ENCODE measurements around the gene USE1.
A peak's percentile ranks its signal among the peaks of the same experiment; 100 is the strongest.

USE1 gene

DNA sequence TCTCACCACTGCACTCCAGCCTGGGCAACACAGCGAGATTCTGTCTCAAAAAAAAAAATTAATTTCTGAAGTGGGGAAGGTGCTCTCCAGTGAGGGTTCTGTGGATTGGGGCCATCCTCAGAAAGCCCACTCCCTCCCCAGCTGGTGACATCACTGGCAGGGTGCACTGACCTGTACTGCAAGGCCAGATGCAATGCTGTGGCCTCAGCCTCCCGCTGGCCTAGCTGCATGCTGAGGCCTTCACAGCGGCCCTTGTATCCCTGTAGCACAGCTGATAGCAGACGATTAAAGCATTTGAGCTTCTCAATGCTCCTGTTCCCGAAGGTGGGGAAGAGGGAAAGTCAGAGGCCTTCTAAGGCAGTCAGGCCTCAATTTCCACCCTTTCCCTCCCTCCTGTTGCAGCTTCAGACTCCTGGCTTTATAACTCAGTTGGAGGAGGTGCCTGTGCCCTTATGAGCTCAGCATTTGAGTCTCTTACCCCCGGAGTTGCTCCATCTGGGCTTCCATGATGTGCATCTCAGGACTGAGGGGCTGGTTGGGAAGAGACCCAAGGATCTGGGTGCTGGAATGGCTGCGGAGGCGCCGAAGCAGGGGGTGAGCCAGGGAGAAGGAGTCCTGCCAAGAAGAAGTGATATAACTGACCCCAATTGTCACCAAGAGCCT is 44.1 kb downstream of the USE1 start:
- no peak for DNase-seq (ENCODE audit: low read depth)

DNA sequence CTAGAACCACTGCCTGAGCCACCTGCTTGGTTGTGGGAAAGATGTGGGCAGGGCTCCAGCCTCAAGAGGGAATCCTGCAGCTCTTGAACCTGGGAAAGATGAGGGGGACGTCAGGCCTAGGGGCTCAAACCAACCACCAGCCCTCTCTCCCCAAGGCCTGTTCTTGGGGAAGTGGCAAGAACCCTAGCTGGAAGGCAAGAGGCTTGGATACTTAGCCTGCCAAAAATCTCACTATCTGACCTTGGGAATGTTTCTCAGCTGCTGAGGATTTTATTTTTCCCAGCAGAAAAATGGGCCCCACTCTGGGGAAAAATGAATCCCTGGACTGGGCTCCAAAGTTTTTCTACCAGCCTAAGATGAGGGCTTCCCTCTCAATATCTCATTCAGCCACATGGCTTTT is 44.8 kb downstream of the USE1 start:
- DNase-seq (ENCODE audit: low read depth): no peak

DNA sequence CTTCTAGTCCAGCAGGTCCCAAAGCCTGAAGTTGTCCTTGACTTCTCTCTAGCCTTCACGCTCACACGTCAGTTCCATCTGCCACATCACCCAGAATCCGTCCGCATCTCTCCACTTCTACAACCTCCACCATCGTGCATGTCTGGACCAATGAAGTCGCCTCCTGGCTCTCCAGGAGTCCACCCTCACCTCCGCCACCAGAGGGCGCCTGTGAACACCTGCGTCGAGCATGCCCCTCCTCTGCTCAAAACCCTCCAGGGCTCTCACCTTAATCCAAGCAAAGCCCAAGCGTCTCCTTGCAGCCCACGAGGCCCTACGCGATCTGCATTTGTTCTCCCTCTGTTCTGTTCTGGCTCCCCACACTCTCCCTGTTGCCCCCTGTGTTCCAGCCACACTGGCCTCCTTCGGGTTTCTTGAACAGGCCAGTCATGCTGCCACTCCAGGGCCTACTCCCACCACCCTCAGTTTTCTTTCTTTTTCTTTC is 45.7 kb downstream of the USE1 start:
- peak; percentile 85 for DNase-seq (ENCODE audit: low read depth)

DNA sequence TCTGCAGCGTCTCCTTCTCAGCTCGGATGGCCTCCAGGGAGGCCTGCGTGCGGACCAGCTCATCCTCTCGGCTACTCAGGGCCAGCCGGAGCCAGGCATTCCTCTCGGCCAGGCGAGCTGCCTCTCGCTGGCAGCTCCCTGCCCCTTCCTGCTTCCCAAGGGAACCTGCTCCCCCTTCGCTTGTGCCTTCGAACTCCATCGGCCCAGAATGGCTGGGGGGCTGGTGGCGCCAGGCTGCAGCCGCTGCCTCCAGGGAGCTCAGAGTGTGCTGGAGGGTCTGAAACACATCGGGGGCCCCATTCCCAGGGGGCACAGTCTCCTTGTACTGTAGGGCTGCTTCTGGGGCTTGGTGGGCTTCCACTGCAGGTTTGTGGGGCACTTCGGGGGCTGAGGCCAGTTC is 47.4 kb downstream of the USE1 start:
- no peak for DNase-seq (ENCODE audit: low read depth)

DNA sequence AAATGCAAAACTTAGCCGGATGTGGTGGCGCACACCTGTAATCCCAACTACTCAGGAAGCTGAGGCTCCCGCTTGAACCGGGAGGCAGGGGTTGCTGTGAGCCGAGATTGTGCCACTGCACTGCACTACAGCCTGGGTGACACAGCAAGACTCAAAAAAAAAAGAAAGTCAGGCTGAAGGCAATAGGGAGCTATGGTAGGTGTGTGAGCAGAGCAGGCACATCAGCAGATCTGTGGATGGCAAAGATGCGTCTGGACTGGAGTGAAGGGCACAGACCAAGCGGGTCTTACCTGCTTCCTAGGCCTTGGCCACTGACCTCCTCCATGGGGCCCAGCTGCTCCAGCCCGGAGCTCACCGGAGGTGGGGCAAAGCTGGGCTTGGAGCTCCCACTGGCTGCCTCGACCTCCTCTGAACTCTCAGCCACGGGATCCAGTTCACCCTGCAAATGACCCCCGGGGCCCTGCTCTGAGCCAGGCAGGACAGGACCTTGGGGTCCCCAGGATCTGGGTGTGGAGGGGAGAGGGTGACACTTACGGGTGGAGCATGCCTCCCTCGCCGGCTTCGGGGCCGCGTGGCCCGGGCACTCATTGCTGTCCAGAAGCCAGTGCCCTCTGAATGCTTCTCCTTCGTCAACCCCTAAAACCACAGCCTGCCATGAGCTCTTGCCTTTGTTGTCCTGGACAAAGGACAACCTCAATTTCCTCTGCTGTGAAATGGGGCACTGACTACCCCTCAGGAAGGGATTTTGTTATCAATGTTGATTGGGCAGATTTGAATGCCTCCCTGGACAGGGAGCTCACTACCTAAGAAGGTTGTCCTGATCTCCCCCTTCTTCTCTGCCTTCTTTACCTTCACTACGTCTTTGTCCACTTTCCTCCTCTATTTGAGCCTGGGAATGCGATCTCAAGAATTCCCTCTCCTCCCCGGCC is 48.8 kb downstream of the USE1 start:
- no peak for DNase-seq (ENCODE audit: low read depth)

DNA sequence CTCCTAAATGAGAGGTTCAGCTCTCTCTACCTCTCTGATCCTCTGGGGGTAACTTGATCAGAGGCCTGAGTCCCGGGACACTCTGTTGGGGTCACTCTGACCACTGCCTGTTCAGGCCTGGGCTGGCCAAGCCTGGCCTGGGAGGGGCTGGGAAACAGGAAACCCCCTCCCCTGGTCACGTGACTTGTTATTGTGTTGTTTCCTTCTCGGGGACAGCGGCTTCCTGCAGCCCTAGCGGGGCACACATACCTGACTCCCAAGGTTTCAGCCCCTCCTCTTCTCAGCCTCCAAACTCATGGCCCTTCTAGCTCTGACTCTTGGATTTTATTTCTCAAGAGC is 49.5 kb downstream of the USE1 start, which contains the start of gene USHBP1:
Gene USHBP1, minus strand, starts transcription at position 105 of the 339 bp plus-strand sequence. CDS start 446 bp downstream, outside the sequence.
- no peak for DNase-seq (ENCODE audit: low read depth)

DNA sequence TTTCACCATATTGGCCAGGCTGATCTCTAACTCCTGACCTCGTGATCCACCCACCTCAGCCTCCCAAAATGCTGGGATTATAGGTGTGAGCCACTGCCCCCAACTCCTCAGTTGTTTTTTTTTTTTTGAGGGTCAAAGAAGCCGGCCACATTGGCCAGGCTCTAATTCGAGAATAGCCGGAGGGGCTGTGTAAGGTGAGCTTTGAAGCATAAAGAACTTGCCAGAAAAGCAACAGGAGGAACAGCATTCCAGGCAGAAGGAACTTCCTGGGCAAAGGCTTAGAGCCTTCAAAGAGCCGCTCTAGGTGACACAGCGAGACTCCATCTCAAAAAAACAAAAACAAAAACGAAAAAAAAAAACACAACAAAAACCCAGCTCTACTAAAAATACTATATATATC is 50.9 kb downstream of the USE1 start:
- DNase-seq (ENCODE audit: low read depth): no peak

DNA sequence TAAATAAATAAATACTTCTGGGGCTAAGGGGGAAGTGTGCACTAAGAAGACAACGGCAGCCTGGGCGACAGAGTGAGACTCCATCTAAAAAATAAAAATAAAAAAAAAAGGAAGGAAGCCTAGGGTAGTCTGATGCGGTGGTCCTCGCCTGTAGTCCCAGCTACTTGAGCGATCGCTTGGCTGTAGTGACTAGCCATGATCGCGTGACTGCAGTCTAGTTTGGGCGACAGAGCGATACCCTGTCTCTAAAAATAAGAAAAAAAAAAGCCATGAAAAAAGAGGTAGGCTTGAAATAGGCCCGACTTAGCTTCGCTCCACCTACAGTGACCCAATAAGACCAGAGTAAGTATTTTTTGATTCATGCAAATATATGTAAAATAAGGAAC is 51.4 kb downstream of the USE1 start:
- peak; percentile 8 for DNase-seq (ENCODE audit: low read depth)

DNA sequence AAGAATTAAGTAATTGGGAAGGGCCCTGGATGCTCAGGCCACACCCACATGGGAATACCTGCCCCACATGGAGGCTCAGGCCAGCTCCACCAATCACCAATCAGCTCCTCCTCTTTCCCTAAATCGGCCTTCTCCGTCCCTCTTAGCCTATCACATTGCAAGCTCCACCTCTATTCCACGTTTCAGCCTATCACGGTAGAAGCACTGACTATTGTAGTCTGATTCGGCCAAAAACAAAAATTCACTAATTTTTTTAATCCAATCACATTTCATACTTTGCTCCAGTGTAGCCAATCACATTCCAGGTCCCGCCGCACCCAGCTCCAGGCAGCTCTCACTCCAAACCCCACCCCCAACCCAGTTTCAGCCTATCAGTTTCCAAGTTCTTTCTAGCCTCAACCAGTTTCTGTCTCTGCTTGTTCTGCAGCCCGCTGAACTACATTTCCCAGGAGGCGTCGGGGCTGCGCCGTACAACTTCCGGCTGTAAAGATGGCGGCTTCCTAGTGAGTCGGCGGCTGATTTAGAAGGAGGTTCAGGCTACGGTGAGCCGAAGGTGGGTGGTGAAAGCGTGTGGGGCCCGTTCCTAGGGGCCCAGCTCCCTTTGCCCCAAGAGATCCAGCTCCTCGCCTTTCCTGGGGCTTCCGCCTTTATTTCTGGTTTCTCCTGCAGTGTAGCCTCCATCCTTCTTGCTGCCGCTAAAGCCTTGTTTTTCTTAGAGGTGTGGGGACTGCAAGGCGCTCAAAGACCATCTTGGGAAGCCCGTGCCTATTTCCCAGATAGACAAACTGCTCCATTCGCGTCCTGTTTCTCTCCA is 52.0 kb downstream of the USE1 start, which contains the start of gene BABAM1:
Gene BABAM1, plus strand, starts transcription at position 469 of the 814 bp plus-strand sequence. CDS start 1,364 bp downstream, outside the sequence.
- peak; percentile 89 for DNase-seq (ENCODE audit: low read depth)

DNA sequence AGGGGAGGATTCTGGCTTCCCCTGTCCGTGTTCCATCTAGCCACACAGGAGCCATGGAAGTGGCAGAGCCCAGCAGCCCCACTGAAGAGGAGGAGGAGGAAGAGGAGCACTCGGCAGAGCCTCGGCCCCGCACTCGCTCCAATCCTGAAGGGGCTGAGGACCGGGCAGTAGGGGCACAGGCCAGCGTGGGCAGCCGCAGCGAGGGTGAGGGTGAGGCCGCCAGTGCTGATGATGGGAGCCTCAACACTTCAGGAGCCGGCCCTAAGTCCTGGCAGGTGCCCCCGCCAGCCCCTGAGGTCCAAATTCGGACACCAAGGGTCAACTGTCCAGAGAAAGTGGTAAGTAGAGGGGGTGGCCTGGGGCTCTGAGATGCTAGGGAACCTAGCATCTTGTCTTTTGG is 53.6 kb downstream of the USE1 start:
- DNase-seq (ENCODE audit: low read depth): no peak
